GM23338 (cell line): ENCODE measurements around the gene DACH2. TPM values are rescaled to one million over a fixed set of nuclear protein-coding genes. Genes with fewer than 3 reads are reported as not detected.

Source experiments
- ATAC-seq: fragments of 200-7000 bp; cut with Tn5 transposase; 3 replicates; pipeline ENCODE4 v1.9.1; 2020
- DNase-seq: peaks from one replicate; pipeline ENCODE4 v3.0.0-alpha.2; 2015; ENCODE audit warnings: low spot score
- H2AFZ ChIP-seq: fragments of 200-600 bp; sonication (generic); 2 replicates; pipeline ENCODE4 v1.8.0; 2016; ENCODE audit warnings: antibody characterized with exemption, mild to moderate bottlenecking, moderate library complexity
- H3F3A ChIP-seq: fragments of 200-600 bp; sonication (generic); replicated peaks from 2 replicates; pipeline ENCODE4 v1.8.0; 2017; ENCODE audit warnings: antibody characterized with exemption, mixed run types, low read depth
- H3K27ac ChIP-seq: fragments of 200-600 bp; sonication (generic); 2 replicates; pipeline ENCODE4 v1.6.1; 2016; ENCODE audit warnings: low read depth
- H3K27me3 ChIP-seq: fragments of 200-600 bp; sonication (generic); 2 replicates; pipeline ENCODE4 v1.8.0; 2016; ENCODE audit warnings: mild to moderate bottlenecking, mixed run types, moderate library complexity; ENCODE audit not compliant: insufficient read depth
- H3K36me3 ChIP-seq: fragments of 200-600 bp; sonication (generic); 2 replicates; pipeline ENCODE4 v1.8.0; 2016; ENCODE audit warnings: mild to moderate bottlenecking; ENCODE audit not compliant: insufficient read depth
- H3K4me1 ChIP-seq: fragments of 200-600 bp; sonication (generic); 2 replicates; pipeline ENCODE4 v1.8.0; 2016; ENCODE audit warnings: mild to moderate bottlenecking, moderate library complexity; ENCODE audit not compliant: insufficient read depth
- H3K4me2 ChIP-seq: fragments of 200-600 bp; sonication (generic); 2 replicates; pipeline ENCODE4 v1.7.1; 2017; ENCODE audit warnings: mixed run types
- H3K4me3 ChIP-seq: fragments of 200-600 bp; sonication (generic); 2 replicates; pipeline ENCODE4 v1.6.1; 2016; ENCODE audit warnings: mixed run types
- H3K79me2 ChIP-seq: fragments of 200-600 bp; sonication (generic); replicated peaks from 2 replicates; pipeline ENCODE4 v1.8.0; 2017; ENCODE audit warnings: mild to moderate bottlenecking; ENCODE audit not compliant: insufficient read depth
- H3K9me2 ChIP-seq: fragments of 200-600 bp; sonication (generic); 2 replicates; pipeline ENCODE4 v1.8.0; 2017; ENCODE audit not compliant: insufficient read depth
- H4K20me1 ChIP-seq: fragments of 200-600 bp; sonication (generic); replicated peaks from 2 replicates; pipeline ENCODE4 v1.8.0; 2017; ENCODE audit warnings: mild to moderate bottlenecking; ENCODE audit not compliant: insufficient read depth
- H3K27ac Mint-ChIP-seq: 2 replicates; pipeline ENCODE4 v1.8.0; 2020; ENCODE audit warnings: inconsistent platforms, mild to moderate bottlenecking, moderate library complexity, mixed read lengths
- H3K27me3 Mint-ChIP-seq: 3 replicates; pipeline ENCODE4 v1.8.0; 2022; ENCODE audit warnings: low read depth, mild to moderate bottlenecking, moderate library complexity, mixed read lengths, inconsistent platforms; ENCODE audit not compliant: insufficient read depth, poor library complexity
- H3K36me3 Mint-ChIP-seq: 3 replicates; pipeline ENCODE4 v1.8.0; 2021; ENCODE audit warnings: low read depth, mild to moderate bottlenecking, inconsistent platforms, moderate library complexity, mixed read lengths
- H3K4me1 Mint-ChIP-seq: 3 replicates; pipeline ENCODE4 v1.8.0; 2020; ENCODE audit warnings: mild to moderate bottlenecking, inconsistent platforms, mixed read lengths
- H3K4me3 Mint-ChIP-seq: 3 replicates; pipeline ENCODE4 v1.8.0; 2021; ENCODE audit warnings: moderate library complexity, mild to moderate bottlenecking, inconsistent platforms, mixed read lengths
- H3K9me3 Mint-ChIP-seq: 3 replicates; pipeline ENCODE4 v1.8.0; 2020; ENCODE audit warnings: moderate library complexity, mild to moderate bottlenecking, inconsistent platforms, mixed read lengths
- CREB1 ChIP-seq: fragments of 250-450 bp; sonication (Bioruptor Pico); IDR thresholded peaks from 2 replicates; pipeline ENCODE4 v1.5.0; 2020; ENCODE audit warnings: low read depth, mild to moderate bottlenecking, moderate library complexity
- CTCF ChIP-seq, 2 experiments: fragments of 200-600 bp in 1 of 2; sonication (generic) in 1 of 2; conservative IDR thresholded peaks; 2 replicates each; pipeline versions ENCODE4 v1.5.1 to v1.6.1; 2016 to 2017; ENCODE audit warnings: antibody characterized with exemption in 2 of 2, low read depth in 2 of 2, mild to moderate bottlenecking in 2 of 2, moderate library complexity in 1 of 2
- ETS1 ChIP-seq: IDR thresholded peaks from 2 replicates; pipeline ENCODE4 v1.6.1; 2016; ENCODE audit warnings: antibody characterized with exemption
- EZH2 ChIP-seq: fragments of 200-600 bp; sonication (generic); IDR thresholded peaks from one replicate; pipeline ENCODE4 v1.8.0; 2017; ENCODE audit warnings: antibody characterized with exemption, mild to moderate bottlenecking, low read depth; ENCODE audit not compliant: unreplicated experiment
- EZH2phosphoT487 ChIP-seq: fragments of 200-600 bp; sonication (generic); IDR thresholded peaks from one replicate; pipeline ENCODE4 v1.8.1; 2018; ENCODE audit warnings: antibody characterized with exemption; ENCODE audit not compliant: unreplicated experiment
- NANOG ChIP-seq: IDR thresholded peaks from 2 replicates; pipeline ENCODE4 v1.6.1; 2016; ENCODE audit warnings: antibody characterized with exemption, borderline replicate concordance
- POLR2AphosphoS5 ChIP-seq: IDR thresholded peaks from 2 replicates; pipeline ENCODE4 v1.6.1; 2016; ENCODE audit warnings: antibody characterized with exemption, low read depth
- REST ChIP-seq: IDR thresholded peaks from one replicate; pipeline ENCODE4 v1.6.1; 2018; ENCODE audit warnings: antibody characterized with exemption; ENCODE audit not compliant: unreplicated experiment
- STAT1 ChIP-seq: IDR thresholded peaks from one replicate; pipeline ENCODE4 v1.6.1; 2016; ENCODE audit warnings: antibody characterized with exemption; ENCODE audit not compliant: unreplicated experiment
- ZNF114 ChIP-seq: fragments of 250-450 bp; sonication (Bioruptor Pico); IDR thresholded peaks from 2 replicates; pipeline ENCODE4 v1.5.0; 2020; ENCODE audit warnings: mild to moderate bottlenecking, moderate library complexity
- ZNF331 ChIP-seq: fragments of 250-450 bp; sonication (Bioruptor Pico); IDR thresholded peaks from 2 replicates; pipeline ENCODE4 v1.5.0; 2020; ENCODE audit warnings: low read depth, mild to moderate bottlenecking, moderate library complexity
- polyA plus RNA-seq: library from polyadenylated mRNA; unstranded; fragments of >200 nt; fragmentation: Nextera tagmentation; extraction: Ambion mirVana; gene quantifications from 2 replicates; pipeline ENCODE4 v1.2.1, GENCODE V29; 2016
- total RNA-seq: library from RNA; depleted of rRNA; stranded (reverse); fragments of >200 nt; shearing (Covaris generic); gene quantifications from 2 replicates; pipeline ENCODE4 v1.2.3, GENCODE V29; 2014

DACH2 gene
- total and polyA plus RNA-seq, 2 experiments from 2014 or later = 2.4 to 4.6 TPM

GRCh38 chrX:86407371-86407770 is 259.1 kb downstream of the DACH2 start:
- TF ChIP-seq NANOG (no peak), EZH2 (no peak), REST (no peak), CTCF (conservative IDR thresholded peaks at IDR 0.05; ENCODE audit: low read depth in 2 of 2) (no peak)
- Histone ChIP-seq H3K27ac (no peak overlapping the region), H4K20me1 (no peaks in the 10 kb centered on the region), H3K9me2 (no peaks in the 10 kb centered on the region), H3K4me1 (no peaks in the 10 kb centered on the region), H3K4me3 (no peak overlapping the region), H3F3A (no peaks in the 10 kb centered on the region), H3K36me3 (no peaks in the 10 kb centered on the region), H3K79me2 (no peaks in the 10 kb centered on the region), H3K27me3 (no peaks in the 10 kb centered on the region), H2AFZ (no peak overlapping the region), H3K4me2 (no peak overlapping the region)
- DNase-seq (no peak), ATAC-seq (no peak)
- no peaks in the 10 kb centered on the region for H3K27me3 Mint-ChIP-seq
- H3K4me3 Mint-ChIP-seq = no peak overlapping the region
- H3K4me1 Mint-ChIP-seq = no peaks in the 10 kb centered on the region
- no peak overlapping the region for H3K27ac Mint-ChIP-seq
- no peaks in the 10 kb centered on the region for H3K36me3 Mint-ChIP-seq
- peaks cover 8% of the 10 kb centered on the region; the same call in 2 of the 3 replicates for H3K9me3 Mint-ChIP-seq

GRCh38 chrX:86421771-86422170 is 273.5 kb downstream of the DACH2 start:
- H3K4me3 Mint-ChIP-seq = no peak overlapping the region
- TF ChIP-seq CTCF (conservative IDR thresholded peaks at IDR 0.05; ENCODE audit: low read depth in 2 of 2) (no peak), CREB1 (CRISPR knock-in tag) (no peak), ZNF331 (CRISPR knock-in tag) (no peak), NANOG (no peak), POLR2AphosphoS5 (no peak), ETS1 (no peak), EZH2phosphoT487 (no peak), ZNF114 (no peak), REST (no peak), STAT1 (no peak)
- Histone ChIP-seq H3K79me2 (no peaks in the 10 kb centered on the region), H3K9me2 (no peaks in the 10 kb centered on the region), H3K27ac (no peak overlapping the region), H3K36me3 (no peaks in the 10 kb centered on the region), H3K4me3 (no peak overlapping the region), H3F3A (no peaks in the 10 kb centered on the region), H3K4me1 (no peaks in the 10 kb centered on the region), H4K20me1 (no peaks in the 10 kb centered on the region), H3K27me3 (no peaks in the 10 kb centered on the region), H3K4me2 (no peak overlapping the region), H2AFZ (no peak overlapping the region)
- peaks cover 6% of the 10 kb centered on the region; the same call in 1 of the 3 replicates for H3K9me3 Mint-ChIP-seq
- DNase-seq = no peak
- ATAC-seq = no peak
- H3K36me3 Mint-ChIP-seq = peaks cover 4% of the 10 kb centered on the region; the same call in 2 of the 3 replicates
- no peak overlapping the region for H3K27ac Mint-ChIP-seq
- H3K27me3 Mint-ChIP-seq = no peaks in the 10 kb centered on the region
- H3K4me1 Mint-ChIP-seq = no peaks in the 10 kb centered on the region
